Femur (tissue), 1 donor: ENCODE results near the gene ABCF2.

ENCODE experiments used
- DNase-seq: peaks from one replicate; pipeline ENCODE4 v3.0.0-alpha.2; 2017

ABCF2 gene

DNA sequence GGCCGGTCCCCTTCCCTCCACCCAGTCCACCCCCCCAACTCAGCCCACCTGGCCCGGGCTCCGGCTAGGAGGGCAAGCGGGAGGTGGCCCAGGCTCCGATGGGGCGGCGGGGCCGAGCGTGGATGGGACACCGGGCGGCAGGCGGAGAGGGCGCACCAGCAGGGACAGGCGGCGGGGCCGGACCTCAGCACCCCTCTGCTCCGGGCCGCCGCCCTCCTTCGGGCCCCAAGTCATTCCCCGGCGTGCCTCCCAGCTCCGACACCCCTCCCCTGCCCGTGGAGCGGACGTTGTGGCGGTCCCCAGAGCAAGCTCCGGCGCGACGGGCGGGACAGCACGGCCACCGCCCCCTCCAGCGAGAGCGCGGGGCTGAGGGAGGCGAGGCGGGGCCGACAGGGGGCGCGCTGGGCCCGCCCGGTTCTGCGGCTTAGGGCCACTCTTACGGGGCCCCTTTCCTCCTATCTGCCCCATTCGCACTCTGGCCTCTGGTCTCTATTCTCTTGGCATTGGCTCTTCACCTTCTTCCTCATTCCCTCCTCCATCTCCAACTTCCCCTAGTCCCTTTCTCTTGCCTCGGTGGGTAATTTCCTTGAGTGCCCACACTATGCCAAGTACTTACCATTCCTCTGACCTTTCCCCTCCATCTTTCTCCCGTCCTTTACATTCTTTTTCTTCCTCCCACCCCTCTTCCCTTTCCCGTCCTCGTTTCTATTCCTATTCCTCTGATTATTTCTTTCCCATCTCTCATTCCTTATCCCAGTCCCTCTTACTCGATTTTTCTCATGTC, 58.8 kb downstream of the ABCF2 start:
- DNase-seq = no peak

DNA sequence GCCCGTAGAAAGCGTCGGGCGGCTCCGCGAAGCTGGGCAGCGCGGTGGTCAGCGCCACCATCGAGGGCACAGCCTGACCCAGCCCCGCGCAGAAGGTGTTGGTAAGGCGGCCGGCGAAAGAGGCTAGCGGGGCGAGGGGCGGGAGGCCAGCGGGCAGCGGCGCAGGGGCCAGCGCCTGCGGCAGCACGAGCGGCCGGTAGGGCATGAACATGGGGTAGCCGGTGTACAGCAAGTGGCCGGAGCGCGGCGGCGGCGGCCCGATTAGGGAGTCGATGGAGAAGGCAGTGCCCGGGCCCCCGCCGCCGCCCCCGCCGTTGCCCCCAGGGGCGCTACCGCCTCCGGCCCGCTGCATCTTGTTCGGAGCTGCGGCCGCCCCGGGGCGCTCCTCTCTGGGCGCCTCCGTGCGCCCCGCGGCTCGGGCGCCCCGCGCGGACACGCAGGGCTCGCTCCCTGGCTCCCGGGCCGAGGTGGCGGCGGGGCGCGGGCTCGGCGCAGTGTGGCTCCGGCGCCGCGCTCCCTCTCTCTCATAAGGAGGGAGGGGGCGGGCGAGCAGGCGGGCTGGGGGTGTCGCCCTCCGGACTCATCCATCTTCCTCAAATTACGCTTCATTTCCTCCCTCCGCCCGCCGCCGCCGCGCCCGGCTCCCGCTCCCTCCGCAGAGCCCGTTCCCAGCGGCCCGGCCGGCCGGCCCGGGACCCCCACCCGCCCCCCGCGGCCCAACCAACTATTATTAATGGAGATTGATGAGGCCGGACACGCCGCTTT, 59.6 kb downstream of the ABCF2 start, which contains the start of gene GBX1:
GBX1 (minus strand) TSS at position 498 of the 765 bp plus-strand sequence; CDS start at position 352, 146 bp downstream.
- no peak for DNase-seq

DNA sequence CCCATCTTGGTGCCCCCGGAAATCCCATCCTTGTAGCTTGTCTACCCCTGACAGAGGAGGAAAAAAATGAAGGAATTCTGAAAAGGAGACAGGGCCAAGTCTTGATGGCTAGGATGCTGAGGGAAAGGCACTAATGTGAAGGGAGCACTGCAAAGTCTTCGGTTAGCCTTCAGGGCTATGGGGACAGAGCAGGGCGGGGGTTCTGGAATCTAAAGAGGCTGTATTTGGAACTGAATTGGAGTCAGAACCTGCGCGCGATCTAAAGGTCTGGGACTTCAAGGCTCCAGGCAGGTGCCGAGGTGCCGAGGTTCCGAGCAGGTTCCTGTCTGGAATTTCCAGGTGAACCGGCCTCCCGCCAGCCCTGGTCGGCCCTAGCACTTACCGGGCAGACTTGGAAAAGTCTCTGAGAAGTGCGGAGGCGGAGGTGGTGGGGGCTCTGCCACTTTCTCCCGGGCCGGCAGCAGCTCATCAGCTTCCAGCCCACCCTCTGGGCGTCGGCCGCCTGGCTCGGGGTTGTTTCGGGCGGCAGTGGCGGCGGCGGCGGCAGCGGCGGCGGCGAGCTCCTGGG, 60.3 kb downstream of the ABCF2 start:
- DNase-seq = no peak
